Bronchial epithelial cell (primary cell): ENCODE data around the gene NBAS. TPM values are rescaled to one million over a fixed set of nuclear protein-coding genes. Genes with fewer than 3 reads are reported as not detected.

Source experiments
- DNase-seq: peaks from one replicate; pipeline ENCODE4 v3.0.0-alpha.2; 2010; ENCODE audit warnings: low read depth
- FAIRE-seq: peaks from 2 replicates; lab custom pipeline; 2011; peaks lifted over from hg19 to GRCh38; lab: Jason Lieb, UNC
- H3K27me3 ChIP-seq: 2 replicates; pipeline ENCODE4 v1.5.1; 2011; ENCODE audit warnings: low read length; ENCODE audit not compliant: control insufficient read depth, insufficient read depth
- H3K36me3 ChIP-seq: 2 replicates; pipeline ENCODE4 v1.5.1; 2011; ENCODE audit warnings: low read length; ENCODE audit not compliant: control insufficient read depth, insufficient read depth
- H3K4me3 ChIP-seq: 2 replicates; pipeline ENCODE4 v1.5.1; 2011; ENCODE audit warnings: mild to moderate bottlenecking, low read depth, low read length, control low read depth
- CTCF ChIP-seq: IDR thresholded peaks from 2 replicates; pipeline ENCODE4 v1.5.1; 2011; ENCODE audit warnings: mild to moderate bottlenecking, moderate library complexity, low read length, control low read depth, inconsistent platforms; ENCODE audit not compliant: insufficient read depth, severe bottlenecking
- total RNA-seq: library from RNA; depleted of rRNA; stranded (reverse); fragments of >200 nt; gene quantifications from 2 replicates; pipeline ENCODE4 v1.2.1, GENCODE V29; 2014

NBAS gene
- total RNA-seq, 1 donor from 2014 or later, result 78.2 TPM

- no peak for FAIRE-seq
- H3K27me3 ChIP-seq, result no peaks in the 10 kb centered on the region
- H3K4me3 ChIP-seq, result no peak overlapping the region
- no peak for TF ChIP-seq CTCF
- DNase-seq, result no peak
- no peaks in the 10 kb centered on the region for H3K36me3 ChIP-seq
Observed at GRCh38 chr2:15421753-15422152, 139.4 kb downstream of the NBAS start.

- FAIRE-seq (no peak), DNase-seq (peak; percentile 4)
- Histone ChIP-seq H3K27me3 (no peaks in the 10 kb centered on the region), H3K36me3 (no peaks in the 10 kb centered on the region), H3K4me3 (no peak overlapping the region)
- no peak for TF ChIP-seq CTCF
Observed at GRCh38 chr2:15415748-15416147, 145.4 kb downstream of the NBAS start.

GRCh38 chr2:15412779-15413178 lies 148.4 kb downstream of the NBAS start:
- no peaks in the 10 kb centered on the region for H3K36me3 ChIP-seq

GRCh38 chr2:15412309-15412708 lies 148.8 kb downstream of the NBAS start:
- no peak overlapping the region for H3K4me3 ChIP-seq
- no peaks in the 10 kb centered on the region for H3K27me3 ChIP-seq
- TF ChIP-seq CTCF, result no peak
- peak; percentile 22 for DNase-seq
- no peaks in the 10 kb centered on the region for H3K36me3 ChIP-seq
- no peak for FAIRE-seq

More at GRCh38 chr2:15412779-15413178, 148.4 kb downstream of the NBAS start:
- FAIRE-seq (no peak), DNase-seq (no peak)
- TF ChIP-seq CTCF, result no peak
- no peaks in the 10 kb centered on the region for H3K27me3 ChIP-seq
- no peak overlapping the region for H3K4me3 ChIP-seq

- DNase-seq (no peak), FAIRE-seq (no peak)
- Histone ChIP-seq H3K36me3 (no peaks in the 10 kb centered on the region), H3K4me3 (no peak overlapping the region), H3K27me3 (no peaks in the 10 kb centered on the region)
- no peak for TF ChIP-seq CTCF
Observed at GRCh38 chr2:15410884-15411283, 150.2 kb downstream of the NBAS start.

GRCh38 chr2:15408759-15409158 lies 152.4 kb downstream of the NBAS start:
- DNase-seq, result no peak
- Histone ChIP-seq H3K27me3 (no peaks in the 10 kb centered on the region), H3K4me3 (no peak overlapping the region), H3K36me3 (no peaks in the 10 kb centered on the region)
- TF ChIP-seq CTCF, result no peak
- no peak for FAIRE-seq
